ES-I3 (cell line): ENCODE results near the gene SSBP2.
"Not testable (repeated sequence)": the region's sequence is repeated elsewhere in the genome, so short reads cannot be mapped to it uniquely, and the experiment has no call there.

Experiments
- H3K36me3 ChIP-seq: 2 replicates; pipeline ENCODE4 v1.6.1; 2013; ENCODE audit warnings: mild to moderate bottlenecking, low read length, control low read depth, moderate library complexity; ENCODE audit not compliant: insufficient read depth
- H3K4me1 ChIP-seq: 2 replicates; pipeline ENCODE4 v1.6.1; 2013; ENCODE audit warnings: mild to moderate bottlenecking, control low read depth, low read length; ENCODE audit not compliant: insufficient read depth
- H3K9ac ChIP-seq: 2 replicates; pipeline ENCODE4 v1.6.1; 2013; ENCODE audit warnings: low read depth, mild to moderate bottlenecking, low read length, moderate library complexity
- H3K9me3 ChIP-seq: 2 replicates; pipeline ENCODE4 v1.6.1; 2013; ENCODE audit warnings: mild to moderate bottlenecking, low read length, moderate library complexity; ENCODE audit not compliant: control insufficient read depth, insufficient read depth

The SSBP2 gene

DNA sequence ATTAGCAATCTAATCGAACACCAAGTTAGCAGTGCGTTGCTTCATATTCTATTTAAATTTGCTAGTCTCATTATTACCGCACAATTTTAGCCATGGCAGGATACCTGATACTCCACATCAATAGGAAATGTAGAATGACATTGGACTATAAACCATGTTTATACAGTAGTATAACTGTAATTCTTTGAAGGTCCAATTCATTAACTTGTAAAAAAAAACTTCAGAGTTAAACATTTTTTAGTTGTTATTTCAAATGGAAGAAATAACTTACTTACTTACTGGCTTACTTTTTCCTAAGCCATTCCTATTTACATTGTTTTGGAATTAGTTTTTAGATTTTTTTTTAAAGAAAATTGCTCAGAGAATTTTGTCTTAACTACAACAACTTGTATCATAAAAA lies 321.5 kb downstream of the SSBP2 start:
- Histone ChIP-seq H3K9me3 (no peaks in the 10 kb centered on the region; the same call in 1 of the 2 replicates), H3K9ac (no peak overlapping the region), H3K4me1 (peaks cover 6% of the 10 kb centered on the region; the same call in 1 of the 2 replicates), H3K36me3 (no peaks in the 10 kb centered on the region)

DNA sequence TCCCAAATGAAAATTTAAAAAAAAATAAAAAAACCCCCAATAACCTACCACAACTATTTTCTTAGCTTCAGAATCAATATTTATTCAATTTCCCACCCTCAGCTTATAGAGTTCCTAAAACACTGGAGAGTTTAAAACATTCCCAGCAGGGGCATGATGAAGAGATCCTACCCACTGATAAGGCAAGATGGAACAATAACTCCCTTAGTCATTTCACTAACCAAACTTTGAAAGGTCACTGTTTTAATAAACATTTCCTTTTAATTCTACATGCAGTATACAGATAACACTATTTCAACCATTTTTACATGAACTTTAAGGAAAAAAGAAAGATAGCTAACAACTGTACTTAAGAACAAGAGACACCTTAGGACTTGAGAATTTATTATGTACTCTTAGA lies 322.0 kb downstream of the SSBP2 start:
- Histone ChIP-seq H3K36me3 (no peaks in the 10 kb centered on the region), H3K9ac (no peak overlapping the region), H3K9me3 (no peaks in the 10 kb centered on the region; the same call in 1 of the 2 replicates), H3K4me1 (peaks cover 6% of the 10 kb centered on the region; the same call in 1 of the 2 replicates)

DNA sequence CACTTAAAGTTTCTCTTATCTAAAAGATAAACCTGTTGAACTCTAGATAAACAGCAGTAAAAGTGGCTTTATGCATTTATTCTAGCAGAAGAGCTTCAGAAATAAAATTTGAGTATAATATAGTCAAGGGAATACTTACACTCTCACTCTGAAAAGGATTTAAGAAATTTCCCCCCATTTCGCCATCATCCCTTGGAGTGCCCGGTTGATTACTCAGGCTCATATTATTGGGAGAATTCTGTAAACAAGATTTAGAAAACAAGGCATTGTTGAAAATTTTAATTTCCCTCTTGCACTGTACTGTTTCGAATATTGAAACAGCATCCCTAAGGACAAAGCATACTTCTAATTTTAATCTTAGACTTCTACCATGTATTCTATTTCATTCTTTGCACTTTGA lies 322.5 kb downstream of the SSBP2 start:
- H3K9me3 ChIP-seq = no peaks in the 10 kb centered on the region
- H3K4me1 ChIP-seq = peaks cover 6% of the 10 kb centered on the region; the same call in 1 of the 2 replicates
- H3K9ac ChIP-seq = no peak overlapping the region
- no peaks in the 10 kb centered on the region for H3K36me3 ChIP-seq

DNA sequence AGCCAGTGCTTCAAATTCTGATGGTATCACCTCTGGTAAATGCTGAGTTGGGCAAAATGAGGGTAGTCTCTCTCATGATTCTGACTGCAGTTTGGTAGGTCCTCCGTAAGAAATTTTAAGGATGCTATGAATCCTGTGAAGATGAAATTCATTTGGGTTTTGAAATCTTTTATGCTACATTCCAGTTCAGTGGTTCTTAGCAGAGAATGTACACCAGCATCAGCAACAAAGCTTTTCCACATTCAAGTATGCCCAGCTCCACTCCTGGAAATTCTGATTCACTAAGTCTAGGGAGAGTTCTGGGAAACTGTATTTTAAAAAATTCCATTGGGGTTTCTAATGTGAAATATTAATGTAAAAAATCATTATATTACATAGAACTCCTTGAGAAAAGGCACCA lies 323.3 kb downstream of the SSBP2 start:
- H3K9me3 ChIP-seq = no peaks in the 10 kb centered on the region
- no peak overlapping the region for H3K9ac ChIP-seq
- peaks cover 6% of the 10 kb centered on the region; the same call in 1 of the 2 replicates for H3K4me1 ChIP-seq
- no peaks in the 10 kb centered on the region for H3K36me3 ChIP-seq

DNA sequence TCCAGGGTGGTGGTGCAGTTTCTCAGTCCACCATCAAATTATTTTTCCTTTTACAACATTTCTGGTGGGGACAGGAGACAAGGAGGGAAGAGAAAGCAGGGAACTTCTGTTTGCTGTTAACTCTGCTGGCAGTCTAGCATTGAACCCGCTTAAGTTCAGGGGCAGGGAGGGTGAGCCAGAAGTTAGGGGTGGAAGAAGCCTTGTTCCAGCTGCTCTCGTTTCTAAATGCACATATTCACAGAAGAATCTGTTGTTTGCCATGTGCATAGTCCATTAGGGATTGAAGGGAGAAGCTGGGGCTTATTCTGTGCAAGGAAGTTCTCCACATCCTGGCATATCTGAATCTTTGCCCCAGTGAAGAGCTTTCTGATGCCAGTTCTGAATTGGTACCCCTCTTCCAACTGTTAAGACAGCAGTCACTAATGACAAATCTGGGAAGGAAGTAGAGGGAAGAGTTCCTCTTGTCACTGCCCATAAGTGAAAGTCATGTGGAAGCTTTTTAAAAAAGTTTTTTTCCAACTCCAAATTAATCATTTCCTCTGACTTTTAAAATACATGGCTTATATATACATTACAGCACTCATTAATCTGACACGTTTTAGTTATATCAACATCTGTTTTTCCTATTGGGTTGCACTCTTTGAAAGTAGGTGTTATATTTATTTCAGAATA lies 324.4 kb downstream of the SSBP2 start:
- H3K9me3 ChIP-seq = no peaks in the 10 kb centered on the region
- H3K9ac ChIP-seq = no peak overlapping the region
- no peaks in the 10 kb centered on the region for H3K36me3 ChIP-seq
- peaks cover 6% of the 10 kb centered on the region; the same call in 1 of the 2 replicates for H3K4me1 ChIP-seq

DNA sequence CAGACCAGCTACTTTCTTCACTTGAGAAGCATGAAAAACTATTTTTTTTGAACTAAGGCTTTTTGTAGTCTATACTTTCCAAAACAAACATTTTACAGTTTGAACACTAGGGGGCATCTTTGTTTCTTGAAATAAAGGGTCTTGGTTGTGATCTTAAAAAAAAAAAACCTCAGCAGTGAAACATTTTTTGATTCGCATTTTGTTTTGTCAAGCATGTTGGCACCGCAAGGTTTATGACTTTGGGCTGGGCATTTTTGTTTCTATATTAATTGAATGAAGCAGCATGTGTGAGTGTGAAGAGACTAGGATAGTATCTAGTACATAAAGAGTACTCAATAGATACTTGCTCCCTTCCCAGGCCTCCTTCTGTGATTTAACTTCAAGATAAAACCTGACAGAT lies 325.3 kb downstream of the SSBP2 start:
- H3K4me1 ChIP-seq = peaks cover 6% of the 10 kb centered on the region
- no peak overlapping the region for H3K9ac ChIP-seq
- H3K9me3 ChIP-seq = no peaks in the 10 kb centered on the region

DNA sequence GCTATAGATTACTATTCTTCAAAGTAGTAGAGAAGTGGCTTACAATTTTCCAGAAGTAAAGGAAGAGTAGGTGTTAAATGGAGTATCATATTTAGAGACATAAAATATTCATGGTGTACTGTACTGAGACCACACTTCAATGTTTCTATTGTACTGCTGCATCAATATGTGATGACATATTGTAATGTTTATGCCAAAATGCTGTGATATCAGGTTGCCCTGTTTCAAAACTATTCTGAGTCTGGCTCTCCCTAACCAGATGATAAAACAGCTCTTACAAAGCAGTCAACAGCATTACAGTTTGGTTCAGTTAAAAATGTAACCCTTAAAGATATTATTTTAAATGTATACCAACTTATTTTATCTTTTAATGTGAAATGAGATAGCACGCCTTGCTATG lies 326.2 kb downstream of the SSBP2 start:
- H3K4me1 ChIP-seq = peaks cover 6% of the 10 kb centered on the region
- H3K36me3 ChIP-seq = no peaks in the 10 kb centered on the region
- no peaks in the 10 kb centered on the region for H3K9me3 ChIP-seq
- H3K9ac ChIP-seq = no peak overlapping the region

More for the DNA sequence above, 325.3 kb downstream of the SSBP2 start:
- no peaks in the 10 kb centered on the region for H3K36me3 ChIP-seq

DNA sequence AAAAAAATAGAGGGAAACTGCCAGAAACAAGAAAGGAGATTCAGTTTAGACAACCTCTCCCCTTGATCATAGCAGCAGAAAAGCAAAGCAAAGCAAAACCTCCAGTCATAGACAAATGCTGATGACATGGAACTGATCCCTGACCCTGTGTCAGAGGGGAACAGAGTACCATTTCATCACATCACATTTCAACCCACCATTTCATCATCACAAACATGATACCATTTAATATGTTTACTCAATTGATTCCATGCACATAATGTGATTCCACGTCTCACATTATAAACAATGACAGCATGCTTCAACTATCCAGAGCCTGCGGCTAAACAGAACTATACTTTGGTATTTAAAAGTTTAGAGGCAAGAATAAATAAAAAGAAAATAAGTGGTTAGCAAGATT lies 328.2 kb downstream of the SSBP2 start:
- Histone ChIP-seq H3K9me3 (no peaks in the 10 kb centered on the region), H3K4me1 (peaks cover 6% of the 10 kb centered on the region), H3K36me3 (no peaks in the 10 kb centered on the region), H3K9ac (no peak overlapping the region)

DNA sequence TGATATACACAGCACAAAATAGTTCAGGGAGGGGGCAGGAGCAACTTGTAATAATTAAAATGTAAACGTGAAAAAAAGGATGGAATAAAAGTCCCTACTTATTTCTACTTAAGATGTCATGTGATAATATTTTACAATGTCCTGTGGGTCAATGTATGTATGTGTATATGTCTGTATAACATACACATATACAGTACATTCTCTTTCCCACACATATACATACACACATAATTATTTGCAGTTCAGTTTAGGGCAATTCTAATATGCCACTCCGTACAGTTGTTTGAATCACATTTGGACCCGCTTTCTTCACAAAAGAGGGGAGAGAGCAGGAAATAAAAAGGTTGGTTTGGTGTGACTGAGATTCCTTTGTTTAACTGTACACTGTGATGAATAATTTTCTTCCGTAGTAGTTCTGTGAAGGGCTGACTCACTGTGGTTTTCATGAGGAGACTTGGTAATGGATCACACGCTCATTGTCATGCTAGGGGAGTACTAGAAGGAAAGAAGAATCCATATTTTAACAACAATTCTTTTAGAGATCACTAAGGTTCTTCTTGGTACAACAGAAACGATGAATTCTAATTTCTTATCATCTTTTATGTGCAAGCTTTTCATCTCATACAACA lies 330.7 kb downstream of the SSBP2 start:
- Histone ChIP-seq H3K9ac (no peak overlapping the region), H3K4me1 (no peaks in the 10 kb centered on the region; the same call in 1 of the 2 replicates), H3K9me3 (no peaks in the 10 kb centered on the region), H3K36me3 (no peaks in the 10 kb centered on the region)

DNA sequence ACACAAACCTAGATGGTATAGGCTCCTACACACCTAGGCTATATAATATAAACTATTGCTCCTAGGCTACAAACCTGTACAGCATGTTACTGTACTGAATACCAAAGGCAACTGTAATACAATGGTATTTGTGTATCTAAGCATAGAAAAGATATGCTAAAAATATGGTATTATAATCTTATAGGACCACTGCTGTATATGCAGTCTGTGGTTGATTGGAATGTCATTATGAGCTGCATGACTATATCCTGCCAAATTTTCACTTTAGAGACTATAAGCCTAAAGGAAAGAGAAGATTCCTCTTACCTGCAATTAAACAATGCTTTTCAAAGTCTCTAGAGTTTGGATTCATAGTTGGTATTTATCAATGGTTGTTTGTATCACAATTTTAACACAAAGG lies 332.3 kb downstream of the SSBP2 start:
- Histone ChIP-seq H3K4me1 (no peaks in the 10 kb centered on the region; the same call in 1 of the 2 replicates), H3K9ac (no peak overlapping the region), H3K36me3 (no peaks in the 10 kb centered on the region), H3K9me3 (no peaks in the 10 kb centered on the region)

DNA sequence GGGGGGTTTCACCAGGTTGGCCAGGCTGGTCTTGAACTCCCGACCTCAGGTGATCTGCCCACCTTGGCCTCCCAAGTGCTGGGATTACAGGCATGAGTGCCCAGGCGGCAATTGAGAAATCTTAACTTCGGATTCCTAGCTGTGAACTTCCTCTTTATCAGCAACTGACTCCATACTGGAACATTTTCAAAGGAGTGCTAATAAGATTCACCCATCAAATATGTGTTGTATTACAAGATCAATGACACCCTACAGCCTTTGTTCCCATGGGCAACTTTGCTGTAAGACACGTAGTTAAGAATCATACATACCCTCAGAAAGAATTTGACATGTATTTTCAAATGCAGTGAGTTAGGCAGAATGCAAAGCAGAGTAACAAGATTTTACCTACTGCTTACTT lies 333.8 kb downstream of the SSBP2 start:
- H3K9me3 ChIP-seq = no peaks in the 10 kb centered on the region
- no peaks in the 10 kb centered on the region; the same call in 1 of the 2 replicates for H3K4me1 ChIP-seq
- H3K9ac ChIP-seq = no peak overlapping the region
- H3K36me3 ChIP-seq = no peaks in the 10 kb centered on the region

DNA sequence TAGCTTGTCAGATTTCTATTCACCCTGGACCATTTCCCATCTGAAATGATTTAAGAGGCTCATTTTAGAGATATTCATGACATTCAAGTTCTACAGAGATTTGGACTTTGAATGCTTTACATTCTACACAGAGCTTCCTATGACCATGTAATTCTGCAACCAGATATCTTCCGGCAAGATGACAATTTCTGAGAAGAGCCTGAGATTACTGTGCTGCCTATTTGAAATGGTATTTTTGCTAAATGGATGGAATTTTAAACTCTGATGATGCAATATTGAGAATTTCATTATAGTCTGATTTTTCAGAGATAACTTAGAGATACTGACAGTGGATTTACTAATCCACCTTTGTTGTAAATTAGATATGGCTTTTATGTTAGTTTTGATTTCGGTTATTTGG lies 341.0 kb downstream of the SSBP2 start:
- no peak overlapping the region for H3K9ac ChIP-seq
- no peaks in the 10 kb centered on the region for H3K36me3 ChIP-seq
- H3K9me3 ChIP-seq = no peaks in the 10 kb centered on the region
- no peaks in the 10 kb centered on the region for H3K4me1 ChIP-seq

DNA sequence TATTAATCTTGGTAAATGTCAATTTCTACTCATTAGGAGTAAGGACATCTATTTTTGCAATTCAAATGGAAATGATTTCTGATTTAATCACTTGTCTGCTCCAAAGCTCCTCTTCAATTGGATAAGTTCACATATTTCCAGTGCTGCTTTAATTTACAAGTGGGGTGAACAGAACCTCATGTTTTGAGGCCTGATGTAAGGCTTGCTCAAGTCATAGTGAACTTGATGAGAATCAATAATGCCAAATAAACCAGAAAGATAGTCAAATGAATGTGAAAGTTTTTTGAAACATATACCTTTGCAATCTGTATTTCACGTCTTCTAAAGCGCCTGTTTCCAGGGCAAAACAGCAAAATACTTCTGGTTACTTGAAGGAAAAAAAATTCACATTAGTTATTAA lies 341.5 kb downstream of the SSBP2 start:
- Histone ChIP-seq H3K9ac (no peak overlapping the region), H3K9me3 (no peaks in the 10 kb centered on the region), H3K4me1 (no peaks in the 10 kb centered on the region), H3K36me3 (no peaks in the 10 kb centered on the region)

DNA sequence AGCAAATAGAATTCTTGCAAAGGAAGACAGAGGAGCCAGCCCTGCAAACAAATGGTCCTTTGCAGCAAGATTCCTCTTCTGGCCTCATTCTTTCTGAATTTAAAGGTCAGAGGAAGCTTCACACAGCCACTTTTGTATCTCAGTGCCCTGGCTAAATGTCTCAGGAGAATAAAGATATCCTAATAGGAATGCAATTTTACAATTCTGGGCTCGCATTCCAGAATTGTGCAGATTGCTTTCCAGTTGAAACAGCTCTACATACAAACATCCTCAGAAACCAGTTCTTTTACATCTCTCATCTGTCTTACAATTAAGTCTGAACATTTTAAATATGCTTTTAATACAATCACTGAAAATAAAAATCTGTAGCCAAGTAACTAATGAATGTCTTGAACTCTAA lies 342.4 kb downstream of the SSBP2 start:
- Histone ChIP-seq H3K9me3 (no peaks in the 10 kb centered on the region), H3K9ac (no peak overlapping the region), H3K36me3 (no peaks in the 10 kb centered on the region), H3K4me1 (no peaks in the 10 kb centered on the region)

DNA sequence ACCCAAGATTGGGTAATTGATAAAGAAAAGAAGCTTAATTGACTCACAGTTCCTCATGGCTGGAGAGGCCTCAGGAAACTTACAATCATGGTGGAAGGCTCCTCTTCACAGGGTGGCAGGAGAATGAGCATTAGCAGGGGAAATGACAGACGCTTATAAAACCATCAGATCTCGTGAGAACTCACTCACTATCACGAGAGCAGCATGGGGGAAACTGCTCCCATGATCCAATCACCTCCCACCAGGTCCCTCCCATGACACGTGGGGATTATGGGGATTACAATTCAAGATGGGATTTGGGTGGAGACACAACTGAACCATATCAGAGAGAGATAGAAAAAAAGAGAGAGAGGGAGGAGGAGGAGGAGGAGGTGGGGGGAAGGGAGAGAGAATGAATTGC lies 343.1 kb downstream of the SSBP2 start:
- not testable (repeated sequence) for H3K4me1 ChIP-seq, H3K9ac ChIP-seq, H3K9me3 ChIP-seq, H3K36me3 ChIP-seq
